HepG2 (cell line): ENCODE measurements around the gene ADPRHL1. TPM values are rescaled to one million over a fixed set of nuclear protein-coding genes. Genes with fewer than 3 reads are reported as not detected.

Experiments used
- AGO1 ChIP-seq: fragments of 200-400 bp; formaldehyde crosslinking; IDR thresholded peaks from 2 replicates; pipeline ENCODE4 v1.6.1; 2017; ENCODE audit warnings: mild to moderate bottlenecking, low read depth, low read length, moderate library complexity; ENCODE audit not compliant: poor library complexity, severe bottlenecking
- ELF1 ChIP-seq: sonication (generic); formaldehyde crosslinking; IDR thresholded peaks from 2 replicates; pipeline ENCODE4 v1.4.0; 2020; ENCODE audit warnings: missing genetic modification reagents
- ERF ChIP-seq: IDR thresholded peaks from 2 replicates; pipeline ENCODE4 v1.6.1; 2018; ENCODE audit warnings: missing biosample characterization, missing genetic modification reagents
- FOSL1 ChIP-seq: sonication (generic); formaldehyde crosslinking; IDR thresholded peaks from 2 replicates; pipeline ENCODE4 v1.9.0; 2021; ENCODE audit warnings: missing genetic modification reagents, borderline replicate concordance
- FOXA1 ChIP-seq, 2 experiments: fragments of 450-650 bp in 1 of 2; sonication (generic) in 1 of 2; formaldehyde crosslinking in 1 of 2; IDR thresholded peaks; 2 replicates each; pipeline versions ENCODE4 v1.4.0 to v1.6.1; 2016 to 2020; ENCODE audit warnings: missing genetic modification reagents in 1 of 2
- GZF1 ChIP-seq: sonication (generic); formaldehyde crosslinking; IDR thresholded peaks from 2 replicates; pipeline ENCODE4 v1.5.1; 2020; ENCODE audit warnings: mild to moderate bottlenecking, missing genetic modification reagents
- MIER3 ChIP-seq: IDR thresholded peaks from 2 replicates; pipeline ENCODE4 v1.6.1; 2016; ENCODE audit warnings: missing compliant biosample characterization, borderline replicate concordance
- MTERF4 ChIP-seq: sonication (generic); formaldehyde crosslinking; IDR thresholded peaks from 2 replicates; pipeline ENCODE4 v1.8.0; 2023; ENCODE audit warnings: mild to moderate bottlenecking, missing genetic modification reagents
- MTF1 ChIP-seq: sonication (generic); formaldehyde crosslinking; IDR thresholded peaks from 2 replicates; pipeline ENCODE4 v1.5.0; 2020; ENCODE audit warnings: missing genetic modification reagents
- NCOA2 ChIP-seq: sonication (generic); formaldehyde crosslinking; IDR thresholded peaks from 2 replicates; pipeline ENCODE4 v1.8.0; 2022; ENCODE audit warnings: inconsistent platforms
- NRL ChIP-seq: sonication (generic); formaldehyde crosslinking; IDR thresholded peaks from 2 replicates; pipeline ENCODE4 v1.5.0; 2020; ENCODE audit warnings: missing genetic modification reagents, mild to moderate bottlenecking, moderate library complexity, borderline replicate concordance
- POLR2G ChIP-seq: fragments of 200-400 bp; formaldehyde crosslinking; IDR thresholded peaks from 2 replicates; pipeline ENCODE4 v1.6.1; 2018; ENCODE audit warnings: mild to moderate bottlenecking, low read depth, low read length, moderate library complexity
- ZFP62 ChIP-seq: sonication (generic); formaldehyde crosslinking; IDR thresholded peaks from 2 replicates; pipeline ENCODE4 v1.4.0; 2020; ENCODE audit warnings: missing genetic modification reagents
- ZMYM2 ChIP-seq: sonication (generic); formaldehyde crosslinking; IDR thresholded peaks from 2 replicates; pipeline ENCODE4 v1.8.0; 2022; ENCODE audit warnings: mild to moderate bottlenecking, missing genetic modification reagents
- ZNF256 ChIP-seq: sonication (generic); formaldehyde crosslinking; conservative IDR thresholded peaks from 2 replicates; pipeline ENCODE4 v1.4.0; 2020; ENCODE audit warnings: missing genetic modification reagents
- ZNF317 ChIP-seq: sonication (generic); formaldehyde crosslinking; IDR thresholded peaks from 2 replicates; pipeline ENCODE4 v1.5.0; 2020; ENCODE audit warnings: mild to moderate bottlenecking, missing genetic modification reagents
- ZNF691 ChIP-seq: sonication (generic); formaldehyde crosslinking; IDR thresholded peaks from 2 replicates; pipeline ENCODE4 v1.4.0; 2020; ENCODE audit warnings: missing genetic modification reagents, low read depth, mild to moderate bottlenecking, borderline replicate concordance
- ZNF7 ChIP-seq: IDR thresholded peaks from 2 replicates; pipeline ENCODE4 v1.6.1; 2016; ENCODE audit warnings: missing biosample characterization, missing genetic modification reagents
- ZNF737 ChIP-seq: sonication (generic); formaldehyde crosslinking; IDR thresholded peaks from 2 replicates; pipeline ENCODE4 v1.5.0; 2020; ENCODE audit warnings: missing genetic modification reagents, mild to moderate bottlenecking, borderline replicate concordance
- polyA plus RNA-seq, 8 experiments: library from polyadenylated mRNA; depleted of rRNA in 3 of 8; stranded (reverse) in 7 of 8; unstranded in 1 of 8; fragments of >200 nt; fragmentation: Illumina TruSeq in 4 of 8; extraction: Trizol in 4 of 8; gene quantifications; 2 replicates each; pipeline versions ENCODE4 v1.2.1 to v1.2.3, GENCODE V29; 2011 to 2016; ENCODE audit warnings: low read depth in 4 of 8, missing spikeins in 1 of 8, mixed read lengths in 1 of 8; ENCODE audit not compliant: insufficient read depth in 1 of 8
- total RNA-seq, 5 experiments: library from RNA; depleted of rRNA; stranded (reverse); fragments of >200 nt; fragmentation: Illumina TruSeq; extraction: Trizol; gene quantifications; 2 replicates each; pipeline ENCODE4 v1.2.3, GENCODE V29; 2016; ENCODE audit warnings: low read depth in 1 of 5
- TF ChIP-seq, protein P1 (sequence below): sonication (generic); formaldehyde crosslinking; IDR thresholded peaks from 2 replicates; pipeline ENCODE4 v1.4.0; 2020; ENCODE audit warnings: missing genetic modification reagents
- TF ChIP-seq, protein P2 (sequence below): sonication (generic); formaldehyde crosslinking; IDR thresholded peaks from 2 replicates; pipeline ENCODE4 v1.5.0; 2020; ENCODE audit warnings: missing genetic modification reagents
- TF ChIP-seq, protein P3 (sequence below): fragments of 450-650 bp; IDR thresholded peaks from 2 replicates; pipeline ENCODE4 v1.6.1; 2017

ADPRHL1 gene
- total and polyA plus RNA-seq, 2 of the 13 experiments (the other 11 are each of a cell fraction or from before 2014, with no cell fraction given) = 0.34 to 0.40 TPM

- TF ChIP-seq, protein P1, sequence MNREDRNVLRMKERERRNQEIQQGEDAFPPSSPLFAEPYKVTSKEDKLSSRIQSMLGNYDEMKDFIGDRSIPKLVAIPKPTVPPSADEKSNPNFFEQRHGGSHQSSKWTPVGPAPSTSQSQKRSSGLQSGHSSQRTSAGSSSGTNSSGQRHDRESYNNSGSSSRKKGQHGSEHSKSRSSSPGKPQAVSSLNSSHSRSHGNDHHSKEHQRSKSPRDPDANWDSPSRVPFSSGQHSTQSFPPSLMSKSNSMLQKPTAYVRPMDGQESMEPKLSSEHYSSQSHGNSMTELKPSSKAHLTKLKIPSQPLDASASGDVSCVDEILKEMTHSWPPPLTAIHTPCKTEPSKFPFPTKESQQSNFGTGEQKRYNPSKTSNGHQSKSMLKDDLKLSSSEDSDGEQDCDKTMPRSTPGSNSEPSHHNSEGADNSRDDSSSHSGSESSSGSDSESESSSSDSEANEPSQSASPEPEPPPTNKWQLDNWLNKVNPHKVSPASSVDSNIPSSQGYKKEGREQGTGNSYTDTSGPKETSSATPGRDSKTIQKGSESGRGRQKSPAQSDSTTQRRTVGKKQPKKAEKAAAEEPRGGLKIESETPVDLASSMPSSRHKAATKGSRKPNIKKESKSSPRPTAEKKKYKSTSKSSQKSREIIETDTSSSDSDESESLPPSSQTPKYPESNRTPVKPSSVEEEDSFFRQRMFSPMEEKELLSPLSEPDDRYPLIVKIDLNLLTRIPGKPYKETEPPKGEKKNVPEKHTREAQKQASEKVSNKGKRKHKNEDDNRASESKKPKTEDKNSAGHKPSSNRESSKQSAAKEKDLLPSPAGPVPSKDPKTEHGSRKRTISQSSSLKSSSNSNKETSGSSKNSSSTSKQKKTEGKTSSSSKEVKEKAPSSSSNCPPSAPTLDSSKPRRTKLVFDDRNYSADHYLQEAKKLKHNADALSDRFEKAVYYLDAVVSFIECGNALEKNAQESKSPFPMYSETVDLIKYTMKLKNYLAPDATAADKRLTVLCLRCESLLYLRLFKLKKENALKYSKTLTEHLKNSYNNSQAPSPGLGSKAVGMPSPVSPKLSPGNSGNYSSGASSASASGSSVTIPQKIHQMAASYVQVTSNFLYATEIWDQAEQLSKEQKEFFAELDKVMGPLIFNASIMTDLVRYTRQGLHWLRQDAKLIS = no peak
- no peak for TF ChIP-seq AGO1
- TF ChIP-seq NRL (CRISPR knock-in tag) = no peak
- TF ChIP-seq, protein P2, sequence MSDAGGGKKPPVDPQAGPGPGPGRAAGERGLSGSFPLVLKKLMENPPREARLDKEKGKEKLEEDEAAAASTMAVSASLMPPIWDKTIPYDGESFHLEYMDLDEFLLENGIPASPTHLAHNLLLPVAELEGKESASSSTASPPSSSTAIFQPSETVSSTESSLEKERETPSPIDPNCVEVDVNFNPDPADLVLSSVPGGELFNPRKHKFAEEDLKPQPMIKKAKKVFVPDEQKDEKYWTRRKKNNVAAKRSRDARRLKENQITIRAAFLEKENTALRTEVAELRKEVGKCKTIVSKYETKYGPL (CRISPR knock-in tag) = no peak
- TF ChIP-seq GZF1 (CRISPR knock-in tag) = no peak
- no peak for TF ChIP-seq ZMYM2 (CRISPR knock-in tag)
- peak; percentile 89 for TF ChIP-seq FOSL1
- TF ChIP-seq ZNF7 (CRISPR knock-in tag) = peak; percentile 64; the same call in 1 of the 2 replicates
- TF ChIP-seq, protein P3, sequence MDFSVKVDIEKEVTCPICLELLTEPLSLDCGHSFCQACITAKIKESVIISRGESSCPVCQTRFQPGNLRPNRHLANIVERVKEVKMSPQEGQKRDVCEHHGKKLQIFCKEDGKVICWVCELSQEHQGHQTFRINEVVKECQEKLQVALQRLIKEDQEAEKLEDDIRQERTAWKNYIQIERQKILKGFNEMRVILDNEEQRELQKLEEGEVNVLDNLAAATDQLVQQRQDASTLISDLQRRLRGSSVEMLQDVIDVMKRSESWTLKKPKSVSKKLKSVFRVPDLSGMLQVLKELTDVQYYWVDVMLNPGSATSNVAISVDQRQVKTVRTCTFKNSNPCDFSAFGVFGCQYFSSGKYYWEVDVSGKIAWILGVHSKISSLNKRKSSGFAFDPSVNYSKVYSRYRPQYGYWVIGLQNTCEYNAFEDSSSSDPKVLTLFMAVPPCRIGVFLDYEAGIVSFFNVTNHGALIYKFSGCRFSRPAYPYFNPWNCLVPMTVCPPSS = no peak
- TF ChIP-seq ERF (CRISPR knock-in tag) = peak; percentile 46; the same call in 1 of the 2 replicates
- TF ChIP-seq FOXA1 (IDR thresholded peaks at IDR 0.05) = no peak
- TF ChIP-seq FOXA1 (CRISPR knock-in tag; IDR thresholded peaks at IDR 0.05) = peak; percentile 77
- peak; percentile 44; the same call in 1 of the 2 replicates for TF ChIP-seq NCOA2 (CRISPR knock-in tag)
- TF ChIP-seq ELF1 (CRISPR knock-in tag) = no peak
- peak; percentile 85; the same call in 1 of the 2 replicates for TF ChIP-seq MIER3 (CRISPR knock-in tag)
- no peak for TF ChIP-seq ZNF737
- TF ChIP-seq ZNF317 (CRISPR knock-in tag) = no peak
- no peak for TF ChIP-seq MTF1 (CRISPR knock-in tag)
- TF ChIP-seq ZNF256 = no peak
- no peak for TF ChIP-seq ZNF691 (CRISPR knock-in tag)
- TF ChIP-seq ZFP62 = no peak
- no peak; the same call in 1 of the 2 replicates for TF ChIP-seq POLR2G
- TF ChIP-seq MTERF4 (CRISPR knock-in tag) = no peak
These were observed 40.1 kb upstream of the ADPRHL1 start (continued) for GRCh38 chr13:113493315-113493951.
